Measurements from ENCODE around the gene SPPL3. TPM values are rescaled to one million over a fixed set of nuclear protein-coding genes. Genes with fewer than 3 reads are reported as not detected.

SPPL3 gene
- total RNA-seq, 1 donor from 2014 or later: 44.1 TPM

DNA sequence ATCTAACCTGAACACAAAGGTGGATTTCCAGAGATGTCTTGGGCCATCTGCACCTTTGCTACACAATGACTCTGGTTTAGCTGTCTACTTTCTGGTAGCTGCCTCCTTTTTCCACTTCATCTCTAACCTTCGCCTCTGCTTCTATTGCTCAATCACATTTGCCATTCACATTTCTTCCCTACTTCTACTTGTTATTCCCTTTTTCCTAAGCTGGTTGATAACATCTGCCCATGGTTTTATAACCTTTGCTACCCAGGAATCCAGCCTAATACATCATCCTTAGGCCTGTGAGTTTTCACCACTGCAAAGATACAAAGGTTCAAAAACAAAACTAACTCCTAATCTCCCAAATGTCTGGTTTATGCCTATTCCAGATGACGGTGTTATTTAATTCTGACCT, 13.2 kb downstream of the SPPL3 start:
- ATAC-seq: no peak
- no peaks in the 10 kb centered on the region for H3K27me3 ChIP-seq
- no peaks in the 10 kb centered on the region for H3K9me3 ChIP-seq
- TF ChIP-seq, protein P1, sequence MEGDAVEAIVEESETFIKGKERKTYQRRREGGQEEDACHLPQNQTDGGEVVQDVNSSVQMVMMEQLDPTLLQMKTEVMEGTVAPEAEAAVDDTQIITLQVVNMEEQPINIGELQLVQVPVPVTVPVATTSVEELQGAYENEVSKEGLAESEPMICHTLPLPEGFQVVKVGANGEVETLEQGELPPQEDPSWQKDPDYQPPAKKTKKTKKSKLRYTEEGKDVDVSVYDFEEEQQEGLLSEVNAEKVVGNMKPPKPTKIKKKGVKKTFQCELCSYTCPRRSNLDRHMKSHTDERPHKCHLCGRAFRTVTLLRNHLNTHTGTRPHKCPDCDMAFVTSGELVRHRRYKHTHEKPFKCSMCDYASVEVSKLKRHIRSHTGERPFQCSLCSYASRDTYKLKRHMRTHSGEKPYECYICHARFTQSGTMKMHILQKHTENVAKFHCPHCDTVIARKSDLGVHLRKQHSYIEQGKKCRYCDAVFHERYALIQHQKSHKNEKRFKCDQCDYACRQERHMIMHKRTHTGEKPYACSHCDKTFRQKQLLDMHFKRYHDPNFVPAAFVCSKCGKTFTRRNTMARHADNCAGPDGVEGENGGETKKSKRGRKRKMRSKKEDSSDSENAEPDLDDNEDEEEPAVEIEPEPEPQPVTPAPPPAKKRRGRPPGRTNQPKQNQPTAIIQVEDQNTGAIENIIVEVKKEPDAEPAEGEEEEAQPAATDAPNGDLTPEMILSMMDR (IDR thresholded peaks at IDR 0.05): no peak
- peaks cover 8% of the 10 kb centered on the region for H3K36me3 ChIP-seq
- H3K4me1 ChIP-seq: peaks cover 13% of the 10 kb centered on the region
- intact Hi-C loops (cut with DNase I): no loop called here
- no peak overlapping the region for H3K4me3 ChIP-seq
- H3K27ac ChIP-seq: no peak overlapping the region
- DNase-seq: no peak

DNA sequence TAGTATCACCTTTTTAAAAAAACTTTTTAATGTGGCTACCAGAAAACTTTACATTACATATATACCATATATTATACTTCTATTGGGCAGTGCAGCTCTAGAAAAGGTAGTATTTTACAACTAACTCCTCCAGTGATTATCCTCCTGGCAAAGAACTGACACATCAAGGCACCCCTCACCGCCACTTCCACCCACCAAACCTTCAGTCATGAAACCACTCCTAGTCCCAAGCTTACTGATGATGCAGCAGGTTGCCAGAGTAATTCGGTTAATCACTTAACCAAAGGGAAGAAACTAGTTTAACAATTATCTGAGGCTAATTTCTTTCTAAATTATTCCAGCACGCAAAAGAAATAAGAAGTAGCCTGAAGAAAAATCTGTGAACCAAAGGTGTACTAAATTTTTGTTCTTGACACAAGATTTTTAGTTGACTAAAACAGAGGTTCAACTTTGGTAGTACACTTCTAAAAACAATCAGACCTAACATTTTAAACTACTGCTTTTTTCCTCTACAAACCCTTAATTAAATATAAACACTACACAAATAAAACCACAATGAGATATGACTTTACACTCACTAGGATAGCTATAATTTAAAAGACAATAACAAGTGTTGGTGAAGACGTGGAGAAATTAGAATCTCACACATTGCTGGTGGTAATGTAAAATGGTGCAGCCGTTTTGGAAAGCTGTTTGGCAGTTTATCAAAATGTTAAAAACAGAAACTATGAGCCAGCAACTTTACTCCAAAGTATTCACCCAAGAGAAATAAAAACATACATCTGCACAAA, 16.7 kb downstream of the SPPL3 start:
- DNase-seq (no peak), ATAC-seq (no peak)
- TF ChIP-seq, protein P1 (IDR thresholded peaks at IDR 0.05): no peak
- Histone ChIP-seq H3K4me3 (no peak overlapping the region), H3K27me3 (no peaks in the 10 kb centered on the region), H3K4me1 (peaks cover 10% of the 10 kb centered on the region), H3K9me3 (no peaks in the 10 kb centered on the region), H3K36me3 (no peaks in the 10 kb centered on the region), H3K27ac (no peak overlapping the region)
- intact Hi-C loops (cut with DNase I): no loop called here

DNA sequence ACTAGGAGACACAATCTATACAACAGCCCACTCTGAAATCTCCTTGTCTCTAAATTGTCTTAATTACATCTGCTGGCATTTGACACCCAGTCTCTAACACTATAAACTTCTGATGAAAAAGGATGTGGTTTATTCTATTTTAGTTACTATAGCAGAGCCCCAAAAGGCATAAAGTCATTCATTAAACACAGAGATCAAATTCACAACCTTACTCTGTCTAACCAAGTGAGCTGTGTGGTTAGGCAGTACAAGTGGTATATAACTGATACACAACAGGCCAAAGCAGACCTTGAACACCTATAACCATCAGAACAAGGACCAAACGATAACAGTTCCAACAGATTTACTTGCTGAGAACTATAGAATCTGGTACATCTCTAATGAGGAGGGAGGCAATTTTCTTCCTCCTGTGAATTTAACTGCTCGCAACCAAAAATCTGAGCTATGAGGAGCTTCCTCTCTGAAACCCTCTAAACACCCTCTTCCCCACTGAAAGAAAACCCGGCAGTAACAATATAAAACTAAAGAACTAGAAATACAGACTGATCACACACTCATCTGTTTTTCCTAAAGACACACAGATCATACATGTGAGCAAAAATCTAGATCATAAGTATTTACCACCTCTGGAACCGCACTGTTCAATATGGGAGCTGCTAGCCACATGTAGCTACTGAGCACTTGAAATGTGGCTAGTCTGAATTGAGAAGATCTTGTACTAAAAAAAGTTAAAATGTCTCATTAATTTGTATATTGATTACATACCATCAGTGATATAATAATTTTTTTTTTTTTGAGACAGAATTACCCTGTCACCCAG, 17.7 kb downstream of the SPPL3 start:
- DNase-seq: no peak
- intact Hi-C loops (cut with DNase I): no loop called here
- Histone ChIP-seq H3K27me3 (no peaks in the 10 kb centered on the region), H3K4me1 (peaks cover 10% of the 10 kb centered on the region), H3K36me3 (no peaks in the 10 kb centered on the region), H3K27ac (no peak overlapping the region), H3K9me3 (no peaks in the 10 kb centered on the region), H3K4me3 (no peak overlapping the region)
- ATAC-seq: no peak
- TF ChIP-seq, protein P1 (IDR thresholded peaks at IDR 0.05): no peak

DNA sequence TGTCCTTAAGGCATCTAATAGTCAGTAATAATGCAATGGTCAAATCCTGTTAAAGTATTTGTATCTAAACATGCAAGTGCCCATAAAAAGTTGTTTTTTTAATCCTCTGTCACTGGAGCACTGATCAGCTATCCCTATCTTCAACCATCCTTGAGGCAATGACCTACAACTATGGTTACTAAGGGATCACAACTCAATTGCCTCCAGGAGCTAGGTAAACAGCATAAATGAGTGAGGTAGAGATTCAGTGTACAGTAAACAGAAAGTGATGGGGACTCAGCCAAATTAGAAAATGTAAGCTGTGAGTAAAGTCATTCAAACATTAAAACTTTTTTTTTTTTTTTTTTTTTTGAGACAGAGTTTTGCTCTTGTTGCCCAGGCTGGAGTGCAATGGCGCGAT, 18.6 kb downstream of the SPPL3 start:
- Histone ChIP-seq H3K4me3 (no peak overlapping the region), H3K27me3 (no peaks in the 10 kb centered on the region), H3K9me3 (no peaks in the 10 kb centered on the region), H3K27ac (no peak overlapping the region), H3K4me1 (peaks cover 5% of the 10 kb centered on the region), H3K36me3 (no peaks in the 10 kb centered on the region)
- TF ChIP-seq, protein P1 (IDR thresholded peaks at IDR 0.05): no peak
- intact Hi-C loops (cut with DNase I): no loop called here
- ATAC-seq (no peak), DNase-seq (no peak)

DNA sequence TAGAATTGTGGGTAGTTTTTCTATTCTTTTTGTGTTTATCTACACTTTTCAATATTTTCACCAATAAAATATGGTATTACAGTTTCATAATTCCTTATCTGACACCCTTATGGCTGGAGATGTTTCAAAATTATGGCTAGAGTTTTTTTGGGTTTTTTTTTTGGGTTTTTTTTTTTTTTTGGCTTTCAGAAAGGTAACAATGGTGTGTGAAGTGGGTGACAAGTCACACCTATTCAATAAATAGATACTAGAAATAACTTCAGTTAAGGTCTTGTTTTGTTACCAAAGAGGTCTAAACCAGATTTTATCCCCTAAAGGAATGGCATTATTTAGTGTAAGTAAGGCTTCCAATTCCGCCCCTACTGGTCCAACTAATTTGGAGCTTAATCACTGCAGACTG, 19.5 kb downstream of the SPPL3 start:
- intact Hi-C loops (cut with DNase I): no loop called here
- ATAC-seq: no peak
- TF ChIP-seq, protein P1 (IDR thresholded peaks at IDR 0.05): no peak

More for the DNA sequence above, 19.5 kb downstream of the SPPL3 start:
- no peaks in the 10 kb centered on the region for H3K27me3 ChIP-seq
- H3K36me3 ChIP-seq: no peaks in the 10 kb centered on the region
- DNase-seq: no peak
- H3K4me3 ChIP-seq: no peak overlapping the region
- peaks cover 9% of the 10 kb centered on the region for H3K4me1 ChIP-seq
- H3K9me3 ChIP-seq: no peaks in the 10 kb centered on the region
- no peak overlapping the region for H3K27ac ChIP-seq
